ENCODE results near the gene MCMBP.
"Not testable (repeated sequence)": the region's sequence is repeated elsewhere in the genome, so short reads cannot be mapped to it uniquely, and the experiment has no call there.

The MCMBP gene

GRCh38 chr10:119883901-119884611, 11.4 kb upstream of the MCMBP start:
- not testable (repeated sequence) for DNase-seq

- DNase-seq: no peak
These were observed 5.9 kb upstream of the MCMBP start for GRCh38 chr10:119878524-119878923.

DNA sequence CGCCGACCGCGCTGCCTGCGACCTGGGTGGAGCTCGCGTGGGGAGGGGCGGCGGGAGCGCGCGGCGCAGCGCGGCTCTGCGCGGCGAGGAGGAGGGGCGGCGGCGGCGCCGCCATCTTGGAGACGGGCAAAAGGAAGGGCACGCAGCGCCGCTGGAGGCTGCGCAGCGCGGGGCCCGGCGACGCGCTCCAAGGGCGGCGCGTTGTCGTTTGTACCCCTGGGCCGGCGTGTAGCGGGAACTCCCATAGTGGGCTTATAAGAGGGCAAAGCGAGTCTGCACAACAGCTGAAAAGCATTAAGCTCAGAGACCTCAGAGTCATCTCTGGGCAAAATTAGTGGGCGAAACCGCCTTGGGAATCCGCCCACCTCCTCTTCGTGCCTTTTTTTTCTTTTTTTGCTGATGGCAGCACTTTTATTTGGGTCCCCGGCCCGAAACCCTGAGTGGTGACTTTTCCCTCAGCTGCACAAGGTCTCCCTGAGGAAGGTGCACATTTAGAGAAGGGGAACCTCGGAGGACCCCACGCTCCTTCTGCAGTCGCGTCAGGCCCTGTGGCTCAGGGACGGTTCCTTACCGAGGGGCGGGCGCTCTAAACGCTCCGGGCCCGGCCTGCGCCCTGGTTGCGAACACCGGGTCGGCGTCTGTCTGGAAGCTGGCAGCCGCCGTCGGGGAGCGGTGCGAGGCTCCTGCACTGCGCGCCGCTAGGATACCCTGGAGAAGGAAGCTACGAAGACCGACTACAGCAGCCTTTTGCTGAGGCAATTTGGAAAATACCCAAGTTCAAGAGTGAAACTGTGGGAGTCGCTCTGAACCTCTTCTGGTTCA, 428 bp upstream of the MCMBP start:
- peak; percentile 14 to 90 (median 82) for DNase-seq

DNA sequence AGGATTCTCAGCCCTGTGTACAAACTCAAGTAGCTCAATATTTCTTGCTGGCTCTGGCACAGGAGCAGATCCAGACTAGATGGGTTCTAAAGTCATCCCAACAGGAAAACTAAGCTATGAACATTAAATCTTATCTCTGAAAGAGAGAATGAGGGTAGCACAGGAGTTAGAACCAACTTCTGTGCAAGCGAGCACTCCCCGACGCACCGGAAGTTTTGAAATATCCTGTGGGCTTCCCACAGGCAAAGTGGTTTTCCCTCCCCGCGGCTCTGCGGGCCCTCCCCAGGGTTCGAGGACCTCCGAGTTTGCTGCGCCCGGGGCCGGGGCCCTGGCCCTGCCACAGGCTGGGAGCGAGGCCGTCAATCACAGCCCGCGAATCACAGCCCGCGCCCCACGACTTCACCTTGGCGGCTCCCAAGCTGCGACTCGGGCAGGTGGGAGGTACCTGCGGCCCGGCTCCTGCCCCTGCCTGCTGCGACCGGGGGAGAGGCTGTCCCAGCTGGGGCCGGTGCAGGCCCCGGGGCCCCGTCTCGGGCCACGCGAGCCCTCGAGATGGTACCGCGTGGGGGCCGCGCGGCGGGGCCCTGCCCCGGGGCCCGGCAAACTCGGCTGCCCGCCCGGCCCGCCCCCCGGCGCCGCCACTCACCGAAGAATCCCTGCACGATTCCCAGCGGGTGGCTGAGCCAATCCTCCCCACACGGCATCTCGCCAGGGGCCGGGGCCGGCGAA, 598 bp downstream of the MCMBP start:
- peak in 27 of 58 donors; percentile 2 to 56 (median 28) for DNase-seq

GRCh38 chr10:119869398-119869797, 3.2 kb downstream of the MCMBP start:
- DNase-seq: not testable (repeated sequence)

GRCh38 chr10:119867317-119867716, 5.3 kb downstream of the MCMBP start:
- DNase-seq: peak in 18 of 58 donors; percentile 2 to 51 (median 13)

DNA sequence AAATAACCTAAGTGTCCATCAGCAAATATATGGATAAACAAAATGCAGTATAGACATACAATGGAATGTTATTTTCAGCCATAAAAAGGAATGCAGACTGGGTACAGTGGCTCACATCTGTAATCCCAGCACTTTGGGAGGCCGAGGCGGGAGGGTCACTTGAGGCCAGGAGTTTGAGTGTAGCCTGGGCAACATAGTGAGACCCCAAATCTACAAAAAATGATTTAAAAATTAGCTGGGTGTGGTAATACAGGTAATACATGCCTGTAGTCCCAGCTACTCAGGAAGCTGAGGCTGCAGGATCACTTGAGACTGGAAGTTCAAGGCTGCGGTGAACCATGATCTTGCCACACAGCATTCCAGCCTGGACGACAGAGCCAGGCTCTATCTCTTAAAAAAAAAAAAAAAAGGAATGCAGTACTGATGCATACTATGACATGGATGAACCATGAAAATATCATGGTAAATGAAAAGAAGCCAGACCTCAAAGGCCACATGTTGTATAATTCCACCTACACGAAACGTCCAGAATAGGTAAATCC, 6.9 kb downstream of the MCMBP start:
- DNase-seq: no peak

DNA sequence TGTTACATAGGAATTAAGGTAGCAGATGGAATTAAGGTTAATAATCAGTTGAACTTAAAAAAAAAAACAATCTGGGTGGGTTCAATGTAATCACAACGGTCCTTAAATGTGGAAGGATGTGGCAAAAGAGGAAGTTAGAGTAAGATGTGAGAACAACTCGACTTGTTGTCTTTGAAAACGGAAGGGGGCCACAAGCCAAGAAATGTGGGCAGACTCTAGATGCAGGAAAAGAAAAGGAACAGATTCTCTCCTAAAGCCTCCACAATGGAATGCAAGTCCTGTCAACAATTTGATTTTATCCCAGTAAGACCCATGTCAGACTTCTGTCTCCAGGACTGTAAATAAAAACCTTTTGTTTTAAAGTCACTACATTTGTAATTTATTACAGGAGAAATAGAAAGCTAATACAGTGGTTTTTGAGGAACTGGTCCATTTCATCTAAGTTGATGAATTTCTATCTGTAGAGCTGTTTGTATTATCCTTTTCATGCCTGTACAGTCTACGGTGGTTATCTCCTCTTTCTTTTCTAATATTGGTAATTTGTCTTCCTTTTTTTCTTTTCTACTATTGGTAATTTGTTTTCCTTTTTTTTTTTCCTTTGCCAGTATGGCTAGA, 8.6 kb downstream of the MCMBP start:
- no peak for DNase-seq

DNA sequence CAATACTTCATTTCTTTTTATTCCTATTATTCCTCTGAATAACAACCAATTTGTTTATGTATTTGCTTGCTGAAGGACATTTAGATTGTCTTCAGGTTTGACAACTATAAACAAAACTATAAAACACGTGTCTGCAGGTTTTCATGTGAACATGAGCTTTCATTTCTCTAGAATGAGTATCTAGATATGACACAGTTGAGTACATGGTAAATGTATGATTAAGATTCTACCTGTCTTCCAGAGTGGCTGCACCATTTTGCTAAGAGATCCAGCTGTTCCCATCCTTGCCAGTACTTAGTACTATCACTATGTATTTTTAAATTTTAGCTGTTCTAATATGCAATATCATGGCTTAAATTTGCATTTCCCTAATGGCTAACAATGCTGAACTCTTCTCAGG, 10.1 kb downstream of the MCMBP start:
- DNase-seq: no peak

GRCh38 chr10:119860866-119861607, 11.6 kb downstream of the MCMBP start:
- no peak for DNase-seq

DNA sequence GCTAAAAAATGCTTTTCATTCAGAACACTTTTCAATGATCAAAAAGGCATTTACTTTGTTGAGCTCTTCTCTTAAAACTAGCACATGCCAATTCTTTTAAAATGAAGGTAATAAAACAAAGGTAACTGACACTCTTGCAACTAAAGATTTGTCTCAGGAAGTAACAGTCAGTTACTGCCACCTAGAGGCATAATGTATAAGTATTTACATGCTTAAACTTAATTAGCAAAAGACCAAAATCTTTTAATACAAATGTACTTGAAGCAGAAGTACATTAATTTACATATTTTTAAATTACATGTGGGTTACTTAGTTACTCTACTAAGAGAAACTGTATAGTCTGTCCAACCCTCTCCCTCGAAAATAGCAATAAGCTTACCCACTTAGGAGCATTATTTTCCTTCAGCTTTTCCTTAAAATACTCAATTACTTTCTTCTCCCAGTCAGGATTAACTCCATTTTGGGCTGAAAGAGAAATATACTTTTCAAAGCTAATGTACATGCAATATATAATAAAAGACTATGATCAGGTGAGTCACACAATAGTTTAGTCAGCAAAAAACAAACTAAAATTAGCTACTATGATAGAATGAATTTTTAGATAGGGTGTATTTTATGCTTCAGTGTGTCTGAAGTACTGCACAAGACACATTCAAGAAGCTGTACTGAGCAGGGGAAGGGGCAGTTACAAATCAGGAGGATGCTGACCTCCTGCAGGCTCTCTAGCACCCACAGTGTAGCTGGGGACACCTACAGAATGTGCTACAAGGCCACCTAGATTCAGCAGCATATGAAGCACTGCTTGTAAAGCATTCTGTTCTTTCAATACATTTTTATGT, 13.0 kb downstream of the MCMBP start:
- DNase-seq: no peak

GRCh38 chr10:119858063-119858462, 14.6 kb downstream of the MCMBP start:
- no peak for DNase-seq

DNA sequence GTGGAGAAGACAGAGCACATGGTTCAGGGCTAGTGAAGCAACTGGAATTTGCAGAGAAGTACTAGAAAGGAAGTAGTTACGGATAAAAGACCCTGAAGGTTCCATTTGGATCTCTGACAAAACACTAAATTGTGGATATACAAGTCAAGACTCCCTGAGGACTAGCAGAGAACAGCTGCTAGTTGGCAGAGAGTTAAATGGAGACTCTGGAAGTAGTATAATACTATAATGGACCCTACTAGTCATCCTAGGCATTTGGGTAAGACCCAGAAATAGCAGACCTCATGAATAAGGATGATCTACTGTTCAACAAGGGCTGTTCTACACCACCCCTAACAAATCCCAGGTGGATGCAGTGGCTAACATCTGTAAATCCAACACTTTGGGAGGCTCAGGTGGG, 19.1 kb downstream of the MCMBP start:
- DNase-seq: no peak

DNA sequence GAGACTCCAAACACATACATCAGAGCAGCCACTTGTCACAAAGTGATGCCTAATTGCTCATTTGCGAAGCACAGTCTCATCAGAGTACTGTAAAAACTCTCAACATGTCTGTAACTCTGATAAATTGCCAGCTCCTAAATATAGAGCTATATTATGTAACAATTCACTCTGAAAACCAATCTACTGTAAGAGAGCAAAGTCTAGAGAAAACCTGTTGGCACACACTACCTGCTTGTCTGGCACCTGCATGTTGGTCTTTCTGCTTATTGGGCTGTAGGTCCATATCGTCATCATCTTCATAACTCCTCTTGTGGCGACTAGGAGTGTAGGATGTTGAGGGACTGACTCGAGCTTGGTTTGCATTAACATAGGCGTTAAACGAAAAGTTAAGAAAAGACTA, 19.8 kb downstream of the MCMBP start:
- DNase-seq: no peak

DNA sequence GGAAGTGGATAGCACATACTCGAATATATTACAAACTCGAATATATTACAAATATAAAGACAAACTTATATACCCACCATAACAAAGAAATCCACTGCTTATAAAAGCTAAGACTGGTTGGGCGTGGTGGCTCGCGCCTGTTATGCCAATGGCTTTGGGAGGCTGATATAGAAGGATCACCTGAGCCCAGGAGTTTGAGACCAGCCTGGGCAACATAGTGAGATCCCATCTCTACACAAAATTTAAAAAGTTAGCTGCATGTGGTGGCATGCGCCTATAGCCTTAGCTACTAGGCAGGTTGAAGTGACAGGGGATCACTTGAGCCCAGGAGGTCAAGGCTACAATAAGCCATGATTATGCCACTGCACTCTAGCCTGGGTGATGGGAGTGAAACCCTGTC, 20.4 kb downstream of the MCMBP start:
- no peak for DNase-seq

GRCh38 chr10:119849944-119850343, 22.7 kb downstream of the MCMBP start:
- DNase-seq: no peak

GRCh38 chr10:119849031-119849789, 23.4 kb downstream of the MCMBP start:
- no peak for DNase-seq

DNA sequence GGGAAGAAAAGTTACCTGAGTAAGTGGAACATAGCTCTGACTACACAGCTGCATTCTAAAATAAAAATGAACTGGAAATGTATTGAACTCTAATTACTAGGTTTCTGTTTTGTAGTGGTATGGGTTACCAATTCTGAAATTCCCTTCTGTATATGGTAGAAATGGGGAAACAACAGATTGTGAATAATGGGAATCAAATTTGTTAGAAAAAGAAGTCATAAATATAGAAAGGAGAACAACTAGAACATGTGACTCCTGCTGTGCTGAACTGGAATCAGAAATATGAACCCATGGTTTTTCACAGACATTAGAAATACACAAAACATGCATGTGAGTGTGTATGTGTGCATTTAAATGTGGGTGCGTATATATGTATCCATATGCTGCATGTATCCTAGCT, 27.0 kb downstream of the MCMBP start:
- no peak for DNase-seq

DNA sequence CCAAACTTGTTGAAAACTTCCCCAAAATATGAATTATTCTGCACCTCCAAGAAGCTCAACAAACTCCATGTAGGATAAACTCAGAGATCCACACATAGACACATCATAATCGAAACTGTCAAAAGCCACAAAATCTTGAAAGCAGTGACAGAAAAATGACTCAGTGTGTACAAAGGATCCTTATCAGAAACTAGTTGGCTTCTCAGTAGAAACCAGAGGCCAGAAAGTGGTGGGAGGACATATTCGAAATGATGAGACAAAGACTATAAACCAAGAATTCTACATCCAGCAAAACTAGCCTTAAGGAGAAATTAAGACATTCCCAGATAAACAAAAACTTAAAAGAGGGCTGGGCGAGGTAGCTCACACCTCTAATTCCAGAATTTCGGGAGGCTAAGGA, 38.5 kb downstream of the MCMBP start:
- DNase-seq: no peak

Data from anterior cingulate cortex (tissue), 58 donors.